Stomach (tissue), 4 donors: ENCODE data around the gene FMN1.

Experiments used
- CTCF ChIP-seq, 7 experiments: fragments of 450-650 bp in 4 of 7; fragments of 200-600 bp in 3 of 7; sonication (generic) in 3 of 7; IDR thresholded peaks; one replicate each; pipeline ENCODE4 v1.5.1; 2016 to 2019; ENCODE audit warnings: antibody characterized with exemption in 7 of 7, control low read depth in 2 of 7, mild to moderate bottlenecking in 1 of 7
- POLR2A ChIP-seq, 4 donors: fragments of 450-650 bp; IDR thresholded peaks; one replicate each; pipeline ENCODE4 v1.6.1; 2016; ENCODE audit warnings: antibody characterized with exemption in 4 of 4, control low read depth in 2 of 4, mild to moderate bottlenecking in 1 of 4, moderate library complexity in 1 of 4

GRCh38 chr15:33071451-33071850, 123.1 kb downstream of the FMN1 start:
- TF ChIP-seq POLR2A (IDR thresholded peaks at IDR 0.05) (no peak), CTCF (IDR thresholded peaks at IDR 0.05) (no peak)
